Left ventricle myocardium superior (tissue), 1 donor: ENCODE data around the gene NUP133. TPM values are rescaled to one million over a fixed set of nuclear protein-coding genes. Genes with fewer than 3 reads are reported as not detected.
A peak's percentile ranks its signal among the peaks of the same experiment; 100 is the strongest.
"Not testable (repeated sequence)": the region's sequence is repeated elsewhere in the genome, so short reads cannot be mapped to it uniquely, and the experiment has no call there.

Experiments
- ATAC-seq: fragments of 200-7000 bp; cut with Tn5 transposase; one replicate; pipeline ENCODE4 v1.9.1; 2020; ENCODE audit warnings: mild to moderate bottlenecking, moderate library complexity
- DNase-seq: peaks from one replicate; pipeline ENCODE4 v3.0.0-alpha.2; 2020
- intact Hi-C: fragments of 100-400 bp; cut with micrococcal nuclease; formaldehyde crosslinking; loops from one replicate; pipeline ENCODE4 v1.11.0; 2022
- total RNA-seq: library from RNA; stranded (reverse); fragmentation: NEBNext Ultra II Directional; extraction: Animal tissue kit (Norgen Biotek cat#: 25700); gene quantifications from one replicate; pipeline ENCODE4 v1.2.1, GENCODE V29; 2021
- donor health status: DM: no; HTN: yes; CAD: no; lungs with severe emphysema.

The NUP133 gene
- total RNA-seq, 1 donor from 2014 or later = 30.6 TPM

- DNase-seq (no peak), ATAC-seq (no peak)
- intact Hi-C loops = no loop called here
Measured at GRCh38 chr1:229431284-229432115, 76.6 kb downstream of the NUP133 start.

- intact Hi-C loops = no loop called here
- peak; percentile 88 for DNase-seq
- ATAC-seq = peak; percentile 62
Measured at GRCh38 chr1:229430761-229431283, 77.3 kb downstream of the NUP133 start.

GRCh38 chr1:229428256-229428655, 79.9 kb downstream of the NUP133 start:
- DNase-seq (no peak), ATAC-seq (no peak)
- intact Hi-C loops = no loop called here

- intact Hi-C loops = no loop called here
- ATAC-seq (no peak), DNase-seq (no peak)
Measured at GRCh38 chr1:229427572-229427971, 80.6 kb downstream of the NUP133 start.

- intact Hi-C loops = no loop called here
- DNase-seq (no peak), ATAC-seq (no peak)
Measured at GRCh38 chr1:229425564-229426159, 82.5 kb downstream of the NUP133 start.

GRCh38 chr1:229420765-229421164, 87.4 kb downstream of the NUP133 start:
- no peak for DNase-seq

GRCh38 chr1:229420224-229420623, 87.9 kb downstream of the NUP133 start:
- ATAC-seq (no peak), DNase-seq (no peak)
- intact Hi-C loops = no loop called here

More at GRCh38 chr1:229420765-229421164, 87.4 kb downstream of the NUP133 start:
- intact Hi-C loops = no loop called here
- ATAC-seq = no peak

GRCh38 chr1:229418586-229418985, 89.6 kb downstream of the NUP133 start:
- intact Hi-C loops, ATAC-seq, DNase-seq: not testable (repeated sequence)

GRCh38 chr1:229412810-229413209, 95.3 kb downstream of the NUP133 start:
- DNase-seq, ATAC-seq, intact Hi-C loops: not testable (repeated sequence)

GRCh38 chr1:229412056-229412455, 96.1 kb downstream of the NUP133 start:
- intact Hi-C loops = no loop called here

GRCh38 chr1:229411434-229412055, 96.6 kb downstream of the NUP133 start:
- no peak for ATAC-seq
- intact Hi-C loops = no loop called here
- DNase-seq = no peak

More at GRCh38 chr1:229412056-229412455, 96.1 kb downstream of the NUP133 start:
- DNase-seq = no peak
- ATAC-seq = no peak

- DNase-seq (peak; percentile 84), ATAC-seq (peak; percentile 81)
- intact Hi-C loops = no loop called here
Measured at GRCh38 chr1:229410692-229411433, 97.3 kb downstream of the NUP133 start.

- intact Hi-C loops = no loop called here
- DNase-seq = no peak
- ATAC-seq = no peak
Measured at GRCh38 chr1:229410370-229410691, 97.8 kb downstream of the NUP133 start.

- intact Hi-C loops = no loop called here
- DNase-seq (no peak), ATAC-seq (peak; percentile 4)
Measured at GRCh38 chr1:229409616-229410369, 98.3 kb downstream of the NUP133 start.

GRCh38 chr1:229408458-229409037, 99.6 kb downstream of the NUP133 start:
- ATAC-seq (peak; percentile 81), DNase-seq (peak; percentile 80)
- intact Hi-C loops = no loop called here

GRCh38 chr1:229407206-229408026, 100.7 kb downstream of the NUP133 start:
- intact Hi-C loops = no loop called here
- ATAC-seq = no peak
- DNase-seq = no peak

- intact Hi-C loops = no loop called here
- DNase-seq = no peak
- ATAC-seq = no peak
Measured at GRCh38 chr1:229406798-229407197, 101.3 kb downstream of the NUP133 start.

GRCh38 chr1:229403573-229403972, 104.6 kb downstream of the NUP133 start:
- DNase-seq = no peak
- intact Hi-C loops = no loop called here
- ATAC-seq = no peak
